GM08714 (cell line): Measurements from ENCODE around the gene RSF1.

Source experiments
- H3K4me3 ChIP-seq: fragments of 200-500 bp; sonication (Bioruptor generic); 2 replicates; pipeline ENCODE4 v1.5.1; 2014; ENCODE audit warnings: mild to moderate bottlenecking, low read length, inconsistent platforms
- ZNF274 ChIP-seq: IDR thresholded peaks from 2 replicates; pipeline ENCODE4 v1.6.1; 2012; ENCODE audit warnings: mild to moderate bottlenecking, low read depth, low read length

RSF1 gene

DNA sequence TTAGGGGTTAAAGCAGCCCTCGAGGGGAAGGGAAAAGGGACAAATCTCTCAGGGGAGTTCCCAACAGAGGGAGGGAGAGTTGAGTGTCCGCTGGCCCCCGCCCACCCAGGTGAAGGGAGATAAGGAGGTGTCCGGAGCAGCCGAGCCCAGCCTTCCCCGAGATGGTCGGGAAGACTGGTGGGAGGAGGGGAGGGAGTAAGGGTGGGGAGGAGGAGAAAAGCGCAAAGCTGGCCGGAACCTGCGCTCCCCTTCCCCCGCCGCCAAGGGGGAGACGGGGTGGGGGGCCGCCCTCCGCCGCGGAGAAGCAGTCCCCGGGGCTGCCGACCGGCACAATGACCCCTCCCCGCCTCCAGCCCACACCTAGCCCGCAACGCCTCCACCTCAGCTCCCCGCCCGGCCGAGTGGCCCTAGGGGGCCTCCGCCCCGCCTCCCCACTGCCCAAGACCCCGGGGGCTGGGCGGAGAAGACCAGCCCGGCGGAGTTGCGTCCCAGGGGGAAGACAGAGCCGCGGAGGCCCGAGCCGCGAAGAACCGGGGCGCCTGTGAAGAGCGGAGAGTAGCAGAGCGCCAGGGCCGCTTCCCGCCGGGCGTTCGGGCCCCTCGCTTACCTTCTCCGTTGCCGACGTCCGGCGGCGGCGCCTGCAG lies 479 bp downstream of the RSF1 start:
- peak overlapping the region; percentile 77 for H3K4me3 ChIP-seq
- no peak for TF ChIP-seq ZNF274

DNA sequence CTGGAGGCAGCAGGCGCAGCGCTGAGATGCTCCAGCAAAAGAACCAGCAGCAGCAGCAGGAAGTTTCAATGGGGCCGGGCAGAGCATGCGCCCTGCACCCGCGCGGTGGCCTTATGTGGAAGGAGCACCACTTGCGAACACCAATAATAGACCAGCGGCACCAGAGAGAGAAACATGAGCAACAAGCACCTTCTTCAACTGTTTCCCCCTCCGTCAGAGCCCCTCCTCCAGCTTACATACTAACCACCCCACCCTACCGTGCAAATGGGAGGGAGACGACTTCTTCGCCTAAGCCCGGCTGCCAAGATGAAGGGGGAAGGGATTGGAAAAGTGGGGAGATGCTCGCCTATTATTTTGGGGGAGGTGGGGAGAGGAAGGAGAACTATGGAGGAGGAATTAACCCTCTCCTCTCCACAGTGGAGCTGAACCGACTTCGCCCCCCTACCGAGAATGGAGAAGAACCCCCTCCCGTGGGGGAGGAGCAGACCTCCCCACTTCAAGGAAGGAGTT lies 1.1 kb downstream of the RSF1 start:
- TF ChIP-seq ZNF274, result no peak
- peak overlapping the region; percentile 77 for H3K4me3 ChIP-seq

DNA sequence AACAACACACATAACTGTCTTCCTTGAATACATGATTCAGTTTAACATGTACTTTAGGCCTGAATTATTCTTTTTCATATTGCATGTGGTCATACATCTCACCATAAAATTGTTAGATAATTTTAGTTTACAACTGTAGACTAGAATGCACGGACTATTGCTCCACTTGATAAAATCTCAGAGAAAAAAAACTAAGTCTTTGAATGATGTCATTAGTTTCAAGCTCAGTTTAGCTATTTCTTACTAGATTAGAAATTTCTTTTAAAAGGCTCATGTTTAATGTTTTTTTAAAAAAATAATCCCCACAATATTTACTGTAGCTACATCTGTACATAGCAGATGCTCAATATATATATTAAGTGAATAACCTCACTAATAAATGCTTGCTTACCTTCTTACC lies 5.1 kb downstream of the RSF1 start:
- TF ChIP-seq ZNF274, result no peak

DNA sequence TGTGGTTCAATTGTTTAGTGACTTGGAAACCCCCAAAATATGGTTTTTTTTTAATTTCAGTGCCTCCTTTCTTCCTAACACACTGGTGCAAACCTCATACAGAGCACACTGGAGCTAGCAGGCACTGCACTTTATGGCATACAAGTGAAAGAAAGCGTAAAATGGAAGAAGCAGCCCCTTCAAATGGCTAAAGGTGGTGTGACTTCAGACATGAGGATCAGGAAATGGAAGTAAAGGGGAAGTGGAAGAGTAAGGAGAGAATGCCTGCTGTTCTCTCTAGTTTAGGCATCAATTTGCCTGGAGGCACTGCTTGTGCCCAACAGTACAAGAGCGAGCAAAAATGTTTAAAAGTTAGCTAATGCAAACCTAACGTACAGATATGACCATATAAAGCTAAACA lies 5.7 kb downstream of the RSF1 start:
- no peak for TF ChIP-seq ZNF274
- H3K4me3 ChIP-seq, result no peak overlapping the region

More for the DNA sequence above, 5.1 kb downstream of the RSF1 start:
- no peak overlapping the region for H3K4me3 ChIP-seq

DNA sequence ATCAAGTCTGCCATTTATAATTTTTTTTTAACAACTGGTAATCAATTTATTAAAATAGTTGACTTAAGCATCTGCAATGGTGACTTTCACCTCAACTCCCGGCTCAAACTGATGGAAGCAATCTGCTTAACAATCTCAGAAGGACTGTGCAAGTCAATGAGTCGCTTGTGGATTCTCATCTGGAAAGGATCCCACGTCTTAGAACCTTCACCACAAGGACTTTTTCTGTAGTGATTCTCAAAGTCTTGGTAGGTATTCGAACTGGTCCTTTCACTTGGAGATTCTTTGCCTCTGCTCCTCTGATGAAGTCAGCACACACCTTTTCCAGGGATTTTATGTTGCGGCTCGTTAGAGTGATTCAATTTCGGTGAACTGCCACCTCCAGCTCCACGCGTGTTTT lies 7.3 kb downstream of the RSF1 start:
- TF ChIP-seq ZNF274, result no peak
- H3K4me3 ChIP-seq, result no peak overlapping the region

DNA sequence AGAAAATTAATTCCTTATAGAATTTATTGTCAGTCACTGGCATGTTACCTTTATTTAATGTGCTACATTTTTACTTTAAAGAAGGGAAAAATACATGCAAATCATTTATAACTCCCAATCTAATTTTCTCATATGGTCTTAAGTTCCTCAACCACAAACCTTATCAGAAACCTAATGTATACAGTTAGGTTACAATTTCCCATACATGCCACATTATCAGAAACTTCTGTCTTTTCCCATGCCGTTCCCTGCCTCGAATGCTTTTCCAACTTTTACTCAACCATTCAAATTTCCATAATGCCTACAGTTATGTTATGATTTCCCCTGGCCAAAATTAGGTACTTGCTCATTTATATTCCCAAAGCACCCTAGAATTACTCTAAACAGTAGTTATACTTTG lies 13.5 kb downstream of the RSF1 start:
- no peak overlapping the region for H3K4me3 ChIP-seq
- no peak for TF ChIP-seq ZNF274

DNA sequence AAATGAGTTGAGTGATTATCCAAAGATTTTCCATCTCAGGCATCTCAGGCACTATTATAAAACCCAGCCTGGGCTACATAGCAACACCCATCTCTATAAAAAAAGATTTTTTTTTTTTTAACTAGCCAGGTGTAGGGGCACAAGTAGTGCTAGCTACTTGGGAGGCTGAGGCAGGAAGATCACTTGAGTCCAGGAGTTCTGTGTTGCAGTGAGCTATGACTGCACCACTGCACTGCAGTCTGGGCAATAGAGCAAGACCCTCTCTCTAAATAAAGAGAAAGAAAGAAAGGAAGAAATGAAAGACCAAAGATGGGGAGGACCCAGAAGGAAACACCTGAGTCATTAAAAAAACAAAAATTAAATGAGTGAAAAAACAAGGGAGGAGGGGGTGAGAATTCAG lies 14.1 kb downstream of the RSF1 start:
- TF ChIP-seq ZNF274, result no peak
- no peak overlapping the region for H3K4me3 ChIP-seq

DNA sequence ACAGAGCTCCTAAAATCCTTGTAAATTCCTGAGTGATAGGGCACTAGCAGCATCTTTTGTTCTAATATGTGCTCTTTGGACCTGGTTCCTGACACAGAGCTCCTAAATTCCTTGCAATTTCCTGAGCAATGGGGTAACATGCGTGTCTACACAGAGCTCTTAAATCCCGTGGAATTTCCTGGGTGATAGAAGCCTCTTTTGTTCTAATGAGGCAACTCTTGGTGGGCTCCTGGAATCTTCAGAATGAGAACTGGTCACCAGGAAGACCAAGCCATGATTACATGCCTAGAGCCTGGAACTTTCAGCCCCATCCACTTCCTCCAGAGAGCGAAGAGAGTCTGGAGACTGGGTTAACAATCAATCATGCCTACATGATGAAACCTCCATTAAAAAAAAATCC lies 19.0 kb downstream of the RSF1 start:
- TF ChIP-seq ZNF274, result no peak
- no peak overlapping the region for H3K4me3 ChIP-seq

DNA sequence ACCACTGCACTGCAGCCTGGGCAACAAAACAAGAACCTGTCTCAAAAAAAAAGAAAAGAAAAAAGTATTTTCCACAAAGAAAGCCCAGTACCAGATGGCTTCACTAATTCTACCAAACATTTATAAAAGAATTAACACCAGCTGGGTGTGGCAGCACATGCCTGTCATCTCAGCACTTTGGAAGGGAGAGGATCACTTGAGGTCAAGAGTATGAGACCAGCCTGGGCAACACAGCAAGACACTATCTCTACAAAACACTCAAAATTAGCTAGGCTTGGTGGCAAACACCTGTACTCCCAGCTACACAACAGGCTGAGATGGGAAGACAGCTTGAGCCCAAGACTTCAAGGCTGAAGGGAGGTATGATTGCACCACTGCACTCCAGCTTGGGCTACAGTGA lies 20.1 kb downstream of the RSF1 start:
- no peak overlapping the region for H3K4me3 ChIP-seq
- TF ChIP-seq ZNF274, result no peak

DNA sequence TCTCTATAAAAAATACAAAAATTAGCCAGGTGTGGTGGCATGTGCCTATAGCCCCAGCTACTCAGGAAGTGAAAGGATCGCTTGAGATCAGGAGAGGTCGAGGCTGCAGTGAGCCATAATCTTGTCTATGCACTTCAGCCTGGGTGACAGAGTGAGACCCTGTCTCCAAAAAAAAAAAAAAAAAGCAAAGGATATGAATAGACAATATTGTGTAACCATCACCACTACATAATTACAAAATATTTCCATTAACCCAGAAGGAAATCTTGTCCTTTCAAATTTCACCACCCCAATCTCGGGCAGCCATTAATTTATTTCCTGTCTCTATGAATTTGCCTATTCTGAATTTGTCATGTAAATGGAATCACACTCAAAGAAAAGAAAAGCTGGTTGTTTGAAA lies 21.2 kb downstream of the RSF1 start:
- no peak for TF ChIP-seq ZNF274

DNA sequence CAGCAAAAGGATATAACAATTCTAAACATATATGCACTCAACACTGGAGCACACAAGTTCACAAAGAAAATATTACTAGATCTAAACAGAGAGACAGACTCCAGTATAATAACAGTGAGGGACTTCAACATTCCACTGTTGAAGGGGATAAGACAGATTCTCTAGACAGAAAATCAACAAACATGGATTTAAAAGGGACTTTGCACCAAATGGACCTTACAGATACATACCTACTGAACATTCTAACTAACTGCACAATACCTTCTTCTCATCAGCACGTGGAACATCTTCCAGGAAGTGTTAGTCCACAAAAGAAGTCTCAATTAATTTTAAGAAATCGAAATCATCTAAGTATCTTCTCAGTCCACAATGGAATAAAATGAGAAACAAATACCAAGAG lies 26.6 kb downstream of the RSF1 start:
- H3K4me3 ChIP-seq, result no peak overlapping the region
- no peak for TF ChIP-seq ZNF274

More for the DNA sequence above, 21.2 kb downstream of the RSF1 start:
- no peak overlapping the region for H3K4me3 ChIP-seq

DNA sequence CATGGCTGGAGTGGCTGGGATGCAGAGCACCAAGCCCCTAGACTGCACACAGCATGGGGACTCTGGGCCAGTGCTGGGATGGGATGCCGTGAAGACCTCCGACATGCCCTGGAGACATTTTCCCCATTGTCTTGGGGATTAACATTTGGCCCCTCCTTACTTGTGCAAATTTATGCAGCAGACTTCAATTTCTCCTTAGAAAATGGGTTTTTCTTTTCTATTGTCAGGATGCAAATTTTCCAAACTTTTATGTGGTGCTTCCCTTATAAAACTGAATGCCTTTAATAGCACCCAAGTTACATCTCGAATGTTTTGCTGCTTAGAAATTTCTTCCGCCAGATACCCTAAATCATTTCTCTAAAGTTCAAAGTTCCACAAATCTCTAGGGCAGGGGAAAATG lies 29.2 kb downstream of the RSF1 start:
- H3K4me3 ChIP-seq, result no peak overlapping the region
- TF ChIP-seq ZNF274, result no peak

DNA sequence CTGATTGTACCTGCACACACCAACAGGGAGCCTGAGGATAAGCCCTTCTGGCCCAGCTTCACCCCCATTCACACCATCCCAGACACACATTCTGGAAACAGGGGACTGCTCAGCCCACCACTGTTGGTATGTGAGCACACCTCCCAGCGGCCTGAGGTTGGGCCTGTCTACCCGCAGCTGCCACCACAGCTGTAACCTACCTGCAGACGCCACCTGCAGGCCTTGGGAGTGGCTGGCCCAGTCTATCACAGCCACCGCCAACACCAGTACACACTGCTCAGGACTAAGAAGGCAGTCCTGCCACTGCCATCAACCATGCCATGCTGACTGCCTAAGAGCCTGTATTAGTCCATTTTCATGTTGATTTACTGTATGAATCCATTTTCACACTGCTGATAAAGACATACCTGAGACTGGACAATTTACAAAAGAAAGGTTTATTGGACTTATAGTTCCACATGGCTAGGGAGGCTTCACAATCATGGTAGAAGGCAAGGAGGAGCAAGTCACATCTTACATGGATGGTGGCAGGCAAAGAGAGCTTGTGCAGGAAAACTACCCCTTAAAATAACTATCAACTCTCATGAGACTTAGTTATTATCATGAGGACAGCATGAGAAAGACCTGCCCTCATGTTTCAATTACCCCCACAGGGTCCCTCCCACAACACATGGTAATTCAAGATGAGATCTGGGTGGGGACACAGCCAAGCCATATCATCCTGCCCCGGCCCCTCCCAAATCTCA lies 30.6 kb downstream of the RSF1 start:
- H3K4me3 ChIP-seq, result no peak overlapping the region
- no peak for TF ChIP-seq ZNF274

DNA sequence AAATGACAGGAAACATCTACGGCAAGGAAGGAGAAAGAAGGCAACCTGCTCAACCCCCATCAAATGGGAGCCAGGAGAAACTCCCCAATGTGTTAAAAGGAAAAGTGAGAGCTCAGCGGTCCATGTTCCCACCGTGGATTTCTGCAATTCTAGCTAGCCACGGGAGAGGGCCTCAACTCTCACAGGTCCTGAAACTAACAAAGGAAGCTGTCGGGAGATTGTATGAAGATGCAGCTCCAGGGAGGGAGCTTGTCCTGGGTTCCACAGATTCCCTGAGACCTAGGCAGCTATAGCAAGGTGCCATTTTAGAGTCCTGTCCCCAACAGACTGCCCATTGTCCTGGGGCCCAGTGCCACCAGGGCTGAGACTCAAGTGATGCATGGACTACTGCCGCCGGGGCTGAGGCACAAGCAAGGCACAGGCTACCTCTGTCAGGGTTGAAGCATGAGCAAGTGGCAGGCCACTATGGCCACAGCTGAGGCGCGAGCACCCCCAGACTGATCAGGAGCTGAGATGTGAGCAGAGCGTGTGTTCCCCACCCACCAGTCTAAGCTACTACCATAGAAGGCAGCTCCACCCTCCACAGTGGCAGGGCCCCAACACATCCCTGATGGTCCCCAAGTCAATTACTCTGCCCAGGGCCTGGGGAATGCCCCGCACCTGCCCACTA lies 31.3 kb downstream of the RSF1 start:
- no peak overlapping the region for H3K4me3 ChIP-seq
- no peak for TF ChIP-seq ZNF274

DNA sequence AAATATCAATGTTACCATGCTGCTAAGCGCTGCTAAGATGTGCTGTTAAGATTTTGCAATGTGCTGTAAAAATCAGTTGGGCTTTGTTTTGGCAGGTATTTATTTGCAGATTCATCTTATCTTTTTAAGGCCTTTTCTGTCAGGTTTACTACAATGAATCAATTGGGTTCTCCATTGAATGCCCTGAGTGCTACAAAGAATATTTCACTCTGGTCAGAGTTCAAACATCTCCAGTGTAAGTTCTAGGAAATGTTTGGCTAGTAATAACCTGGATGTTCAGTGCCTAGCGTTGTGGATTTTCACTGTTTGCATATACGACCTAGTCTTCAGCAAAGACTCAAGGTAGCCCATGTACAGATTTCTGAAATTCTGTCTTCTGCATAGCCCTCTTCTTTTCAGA lies 36.0 kb downstream of the RSF1 start:
- H3K4me3 ChIP-seq, result no peak overlapping the region
- no peak for TF ChIP-seq ZNF274
